GM21447 (cell line): Measurements from ENCODE around the gene GAGE12E.
"Not testable (repeated sequence)": the region's sequence is repeated elsewhere in the genome, so short reads cannot be mapped to it uniquely, and the experiment has no call there.

Source experiments
- ATAC-seq: cut with Tn5 transposase; IDR thresholded peaks from one replicate; pipeline ENCODE4 v1.9.1; 2021; ENCODE audit not compliant: unreplicated experiment

GAGE12E gene

GRCh38 chrX:49550989-49551388 lies at the start of gene GAGE12E:
GAGE12E (plus strand) TSS chrX:49551289; CDS start chrX:49552444, 1,155 bp downstream.
- not testable (repeated sequence) for ATAC-seq

DNA sequence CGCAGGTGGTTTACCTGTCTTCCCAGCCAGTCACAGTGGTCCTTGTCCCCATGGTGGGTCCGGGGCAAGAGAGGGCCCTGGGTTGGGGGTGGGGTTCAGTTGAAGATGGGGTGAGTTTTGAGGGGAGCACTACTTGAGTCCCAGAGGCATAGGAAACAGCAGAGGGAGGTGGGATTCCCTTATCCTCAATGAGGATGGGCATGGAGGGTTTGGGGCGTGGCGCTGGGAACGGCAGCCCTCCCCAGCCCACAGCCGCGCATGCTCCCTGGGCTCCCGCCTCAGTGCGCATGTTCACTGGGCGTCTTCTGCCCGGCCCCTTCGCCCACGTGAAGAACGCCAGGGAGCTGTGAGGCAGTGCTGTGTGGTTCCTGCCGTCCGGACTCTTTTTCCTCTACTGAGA lies 19.2 kb upstream of the GAGE12E start, which contains the start of gene GAGE12C:
GAGE12C (plus strand) TSS at position 301 of the 400 bp plus-strand sequence. CDS start 1,155 bp downstream, outside the sequence.
- not testable (repeated sequence) for ATAC-seq

DNA sequence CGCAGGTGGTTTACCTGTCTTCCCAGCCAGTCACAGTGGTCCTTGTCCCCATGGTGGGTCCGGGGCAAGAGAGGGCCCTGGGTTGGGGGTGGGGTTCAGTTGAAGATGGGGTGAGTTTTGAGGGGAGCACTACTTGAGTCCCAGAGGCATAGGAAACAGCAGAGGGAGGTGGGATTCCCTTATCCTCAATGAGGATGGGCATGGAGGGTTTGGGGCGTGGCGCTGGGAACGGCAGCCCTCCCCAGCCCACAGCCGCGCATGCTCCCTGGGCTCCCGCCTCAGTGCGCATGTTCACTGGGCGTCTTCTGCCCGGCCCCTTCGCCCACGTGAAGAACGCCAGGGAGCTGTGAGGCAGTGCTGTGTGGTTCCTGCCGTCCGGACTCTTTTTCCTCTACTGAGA lies 9.7 kb upstream of the GAGE12E start, which contains the start of gene GAGE12D:
GAGE12D (plus strand) TSS at position 301 of the 400 bp plus-strand sequence. CDS start 1,155 bp downstream, outside the sequence.
- not testable (repeated sequence) for ATAC-seq

DNA sequence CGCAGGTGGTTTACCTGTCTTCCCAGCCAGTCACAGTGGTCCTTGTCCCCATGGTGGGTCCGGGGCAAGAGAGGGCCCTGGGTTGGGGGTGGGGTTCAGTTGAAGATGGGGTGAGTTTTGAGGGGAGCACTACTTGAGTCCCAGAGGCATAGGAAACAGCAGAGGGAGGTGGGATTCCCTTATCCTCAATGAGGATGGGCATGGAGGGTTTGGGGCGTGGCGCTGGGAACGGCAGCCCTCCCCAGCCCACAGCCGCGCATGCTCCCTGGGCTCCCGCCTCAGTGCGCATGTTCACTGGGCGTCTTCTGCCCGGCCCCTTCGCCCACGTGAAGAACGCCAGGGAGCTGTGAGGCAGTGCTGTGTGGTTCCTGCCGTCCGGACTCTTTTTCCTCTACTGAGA lies 9.5 kb downstream of the GAGE12E start, which contains the start of gene GAGE12F:
GAGE12F (plus strand) TSS at position 301 of the 400 bp plus-strand sequence. CDS start 1,155 bp downstream, outside the sequence.
- ATAC-seq, result not testable (repeated sequence)

GRCh38 chrX:49568728-49569127 lies 17.6 kb downstream of the GAGE12E start:
- ATAC-seq, result not testable (repeated sequence)

DNA sequence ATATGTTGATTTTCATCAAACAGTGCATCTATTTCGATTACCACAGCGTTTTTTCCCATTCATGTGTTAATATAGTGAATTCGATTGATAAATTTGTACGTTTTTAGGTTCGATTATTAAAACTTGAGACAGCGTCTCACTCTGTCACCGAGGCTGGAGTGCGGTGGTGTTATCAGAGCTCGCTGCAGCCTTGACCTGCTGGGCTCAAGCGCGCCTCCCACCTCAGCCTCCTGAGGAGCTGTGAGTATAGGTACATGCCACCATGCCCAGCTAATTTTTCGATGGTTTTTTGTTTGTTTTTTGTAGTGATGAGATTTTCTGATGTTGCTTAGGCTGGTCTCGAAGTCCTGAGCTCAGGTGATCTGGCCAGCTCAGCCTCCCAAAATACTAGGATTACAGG lies 18.1 kb downstream of the GAGE12E start:
- not testable (repeated sequence) for ATAC-seq

GRCh38 chrX:49570100-49570499 lies 19.0 kb downstream of the GAGE12E start, which contains the start of gene GAGE12G:
GAGE12G (plus strand) TSS chrX:49570400; CDS start chrX:49571555, 1,155 bp downstream.
- ATAC-seq, result not testable (repeated sequence)

GRCh38 chrX:49579649-49580048 lies 28.6 kb downstream of the GAGE12E start, which contains the start of gene GAGE12H:
GAGE12H (plus strand) TSS chrX:49579949; CDS start chrX:49581104, 1,155 bp downstream.
- ATAC-seq, result not testable (repeated sequence)

DNA sequence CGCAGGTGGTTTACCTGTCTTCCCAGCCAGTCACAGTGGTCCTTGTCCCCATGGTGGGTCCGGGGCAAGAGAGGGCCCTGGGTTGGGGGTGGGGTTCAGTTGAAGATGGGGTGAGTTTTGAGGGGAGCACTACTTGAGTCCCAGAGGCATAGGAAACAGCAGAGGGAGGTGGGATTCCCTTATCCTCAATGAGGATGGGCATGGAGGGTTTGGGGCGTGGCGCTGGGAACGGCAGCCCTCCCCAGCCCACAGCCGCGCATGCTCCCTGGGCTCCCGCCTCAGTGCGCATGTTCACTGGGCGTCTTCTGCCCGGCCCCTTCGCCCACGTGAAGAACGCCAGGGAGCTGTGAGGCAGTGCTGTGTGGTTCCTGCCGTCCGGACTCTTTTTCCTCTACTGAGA lies 38.1 kb downstream of the GAGE12E start, which contains the start of gene GAGE2A:
GAGE2A (plus strand) TSS at position 301 of the 400 bp plus-strand sequence. CDS start 1,155 bp downstream, outside the sequence.
- not testable (repeated sequence) for ATAC-seq

DNA sequence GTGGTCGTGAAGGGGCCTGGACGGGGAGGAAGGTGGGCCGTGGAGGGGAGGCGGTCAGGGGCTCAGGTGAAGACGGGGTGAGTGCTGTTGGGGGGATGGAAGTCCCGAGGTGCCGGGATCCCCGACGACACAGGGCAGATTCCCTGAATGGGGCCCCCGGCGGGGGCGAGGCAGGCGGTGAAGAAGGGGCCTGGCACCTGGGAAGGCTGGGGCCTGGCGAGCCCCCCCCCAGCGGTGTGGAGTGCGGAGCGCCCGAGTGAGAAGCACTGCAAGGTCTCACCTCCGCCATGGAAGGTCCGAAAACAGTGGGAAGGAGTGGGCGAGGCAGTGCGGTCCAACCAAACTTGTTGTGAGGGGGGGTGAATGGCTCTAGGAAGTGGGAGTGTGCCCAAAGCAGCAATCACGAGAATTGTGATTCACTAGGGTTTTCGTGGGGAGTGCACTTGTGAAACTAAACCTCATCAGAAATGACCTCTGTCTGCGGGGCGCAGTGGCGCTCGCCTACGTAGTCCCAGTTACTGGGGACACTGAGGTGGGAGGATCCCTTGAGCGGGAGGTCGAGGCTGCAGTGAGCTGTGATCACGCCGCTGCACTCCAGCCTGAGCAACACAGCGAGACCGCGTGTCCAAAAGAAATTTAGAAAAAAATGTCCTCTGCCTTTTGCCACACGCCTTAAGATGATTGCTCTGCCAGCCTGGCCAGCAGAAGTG lies 38.8 kb downstream of the GAGE12E start:
- not testable (repeated sequence) for ATAC-seq

DNA sequence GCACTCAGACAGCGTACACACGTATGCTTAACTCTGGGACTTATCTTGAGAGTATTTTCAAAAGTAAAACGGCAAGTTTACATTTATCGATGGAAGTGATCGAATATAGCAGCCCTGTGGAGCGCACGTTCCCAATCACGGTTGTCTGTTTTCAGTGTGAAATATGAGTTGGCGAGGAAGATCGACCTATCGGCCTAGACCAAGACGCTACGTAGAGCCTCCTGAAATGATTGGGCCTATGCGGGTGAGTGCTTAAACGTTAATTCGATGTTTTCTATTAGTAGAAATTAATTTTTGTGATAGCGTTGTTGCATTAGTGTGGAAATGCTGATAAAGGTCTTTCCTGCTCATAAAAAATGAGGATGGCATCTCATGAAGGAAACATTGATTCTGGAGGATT lies 39.4 kb downstream of the GAGE12E start:
- ATAC-seq, result not testable (repeated sequence)

- not testable (repeated sequence) for ATAC-seq
Measured at GRCh38 chrX:49598720-49599119, 47.6 kb downstream of the GAGE12E start, which contains the start of gene GAGE1. GAGE1 (plus strand) TSS chrX:49599020; CDS start chrX:49600175, 1,155 bp downstream.
